HCT116 (cell line): ENCODE data around the gene RANBP9.

Experiments
- EGR1 ChIP-seq: IDR thresholded peaks from 2 replicates; pipeline ENCODE4 v1.6.1; 2012; ENCODE audit warnings: low read depth
- EZH2 ChIP-seq: fragments of 200-600 bp; sonication (generic); IDR thresholded peaks from 2 replicates; pipeline ENCODE4 v1.6.1; 2017; ENCODE audit warnings: antibody characterized with exemption, mixed run types
- EZH2phosphoT487 ChIP-seq: fragments of 200-600 bp; IDR thresholded peaks from 2 replicates; pipeline ENCODE4 v1.6.1; 2018; ENCODE audit warnings: antibody characterized with exemption, borderline replicate concordance
- JUND ChIP-seq: IDR thresholded peaks from 2 replicates; pipeline ENCODE4 v1.6.1; 2012
- POLR2A ChIP-seq: IDR thresholded peaks from 2 replicates; pipeline ENCODE4 v1.7.0; 2011; ENCODE audit warnings: borderline replicate concordance; ENCODE audit not compliant: insufficient read depth, insufficient read length; ENCODE audit errors: extremely low read depth
- POLR2AphosphoS5 ChIP-seq: IDR thresholded peaks from 2 replicates; pipeline ENCODE4 v1.6.1; 2011; ENCODE audit warnings: mild to moderate bottlenecking, low read depth, low read length, moderate library complexity
- SIN3A ChIP-seq: IDR thresholded peaks from 2 replicates; pipeline ENCODE4 v1.6.1; 2012; ENCODE audit warnings: low read depth
- SRF ChIP-seq: IDR thresholded peaks from 2 replicates; pipeline ENCODE4 v1.6.1; 2012; ENCODE audit warnings: low read depth
- ZNF274 ChIP-seq: fragments of 200-500 bp; sonication (Bioruptor generic); IDR thresholded peaks from 2 replicates; pipeline ENCODE4 v1.6.1; 2014; ENCODE audit warnings: mild to moderate bottlenecking, low read depth, low read length, inconsistent platforms
- TF ChIP-seq, protein P1 (sequence below), 3 experiments: fragments of 200-600 bp in 1 of 3; sonication (generic) in 1 of 3; IDR thresholded peaks in 2 of 3; conservative IDR thresholded peaks in 1 of 3; 2 replicates each; pipeline ENCODE4 v1.5.1; 2012 to 2017; ENCODE audit warnings: low read depth in 2 of 3, low read length in 2 of 3, antibody characterized with exemption in 1 of 3, borderline replicate concordance in 1 of 3, control low read depth in 1 of 3, mild to moderate bottlenecking in 1 of 3, mixed read lengths in 1 of 3, mixed run types in 1 of 3, moderate library complexity in 1 of 3; ENCODE audit not compliant: insufficient read depth in 1 of 3
- TF ChIP-seq, protein P2 (sequence below): IDR thresholded peaks from 2 replicates; pipeline ENCODE4 v1.6.1; 2012

DNA sequence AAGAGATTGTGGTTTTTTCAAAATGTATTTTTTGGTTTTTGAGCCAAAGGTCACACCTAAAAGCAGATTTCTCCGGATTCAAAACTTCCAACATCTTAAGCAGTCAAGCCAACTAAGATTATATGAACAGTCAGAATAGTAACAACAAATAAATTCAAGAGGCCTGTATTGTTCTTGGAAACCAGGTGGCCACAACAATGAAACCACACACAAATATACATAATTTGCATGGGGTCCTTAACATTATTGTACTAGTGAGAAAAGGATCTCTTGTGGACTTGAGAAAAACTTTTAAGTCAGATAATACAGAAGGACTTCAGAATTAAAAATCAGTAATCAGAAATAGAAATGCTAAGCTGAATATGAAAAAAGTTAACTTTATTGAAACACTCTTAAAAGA is 55.9 kb downstream of the RANBP9 start:
- TF ChIP-seq, protein P1, sequence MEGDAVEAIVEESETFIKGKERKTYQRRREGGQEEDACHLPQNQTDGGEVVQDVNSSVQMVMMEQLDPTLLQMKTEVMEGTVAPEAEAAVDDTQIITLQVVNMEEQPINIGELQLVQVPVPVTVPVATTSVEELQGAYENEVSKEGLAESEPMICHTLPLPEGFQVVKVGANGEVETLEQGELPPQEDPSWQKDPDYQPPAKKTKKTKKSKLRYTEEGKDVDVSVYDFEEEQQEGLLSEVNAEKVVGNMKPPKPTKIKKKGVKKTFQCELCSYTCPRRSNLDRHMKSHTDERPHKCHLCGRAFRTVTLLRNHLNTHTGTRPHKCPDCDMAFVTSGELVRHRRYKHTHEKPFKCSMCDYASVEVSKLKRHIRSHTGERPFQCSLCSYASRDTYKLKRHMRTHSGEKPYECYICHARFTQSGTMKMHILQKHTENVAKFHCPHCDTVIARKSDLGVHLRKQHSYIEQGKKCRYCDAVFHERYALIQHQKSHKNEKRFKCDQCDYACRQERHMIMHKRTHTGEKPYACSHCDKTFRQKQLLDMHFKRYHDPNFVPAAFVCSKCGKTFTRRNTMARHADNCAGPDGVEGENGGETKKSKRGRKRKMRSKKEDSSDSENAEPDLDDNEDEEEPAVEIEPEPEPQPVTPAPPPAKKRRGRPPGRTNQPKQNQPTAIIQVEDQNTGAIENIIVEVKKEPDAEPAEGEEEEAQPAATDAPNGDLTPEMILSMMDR (IDR thresholded peaks at IDR 0.05 in 2 of 3, conservative IDR thresholded peaks at IDR 0.05 in 1 of 3; ENCODE audit: borderline replicate concordance in 1 of 3, insufficient read depth in 1 of 3, low read depth in 2 of 3, low read length in 2 of 3): no peak
- TF ChIP-seq SRF: no peak
- no peak for TF ChIP-seq SIN3A
- no peak for TF ChIP-seq POLR2A
- no peak for TF ChIP-seq ZNF274
- TF ChIP-seq, protein P2, sequence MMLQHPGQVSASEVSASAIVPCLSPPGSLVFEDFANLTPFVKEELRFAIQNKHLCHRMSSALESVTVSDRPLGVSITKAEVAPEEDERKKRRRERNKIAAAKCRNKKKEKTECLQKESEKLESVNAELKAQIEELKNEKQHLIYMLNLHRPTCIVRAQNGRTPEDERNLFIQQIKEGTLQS: no peak
- TF ChIP-seq POLR2AphosphoS5: no peak
- no peak for TF ChIP-seq JUND
- TF ChIP-seq EZH2phosphoT487: no peak
- TF ChIP-seq EZH2: no peak
- TF ChIP-seq EGR1: no peak
